Activated T-cell treated with anti-CD3 and anti-CD28 coated beads, Interleukin-2, amount 50 U/mL, for 72 hours (primary cell): Measurements from ENCODE around the gene PCAT7. TPM values are rescaled to one million over a fixed set of nuclear protein-coding genes. Genes with fewer than 3 reads are reported as not detected.
"Not testable (repeated sequence)": the region's sequence is repeated elsewhere in the genome, so short reads cannot be mapped to it uniquely, and the experiment has no call there.

ENCODE experiments used
- ATAC-seq, 2 donors: fragments of 150-1000 bp; cut with Tn5 transposase; replicated peaks in 1 of 2; 2 replicates each; pipeline ENCODE4 v1.10.0; 2021; ENCODE audit warnings: moderate library complexity in 2 of 2, mild to moderate bottlenecking in 1 of 2
- DNase-seq, 2 donors: peaks; one replicate each; pipeline ENCODE4 v3.0.0; 2021 to 2022; ENCODE audit warnings: mixed read lengths in 1 of 2
- H3K27ac Mint-ChIP-seq: one replicate; pipeline ENCODE4 v1.8.0; 2022; ENCODE audit warnings: mild to moderate bottlenecking, moderate library complexity, mixed read lengths
- H3K27me3 Mint-ChIP-seq: one replicate; pipeline ENCODE4 v1.8.0; 2022; ENCODE audit warnings: low read depth, mixed read lengths
- H3K36me3 Mint-ChIP-seq, 2 donors: one replicate each; pipeline ENCODE4 v1.8.0; 2022; ENCODE audit warnings: mixed read lengths in 2 of 2, mild to moderate bottlenecking in 1 of 2; ENCODE audit not compliant: insufficient read depth in 2 of 2
- H3K4me1 Mint-ChIP-seq: one replicate; pipeline ENCODE4 v1.8.0; 2022; ENCODE audit warnings: low read depth, mixed read lengths
- H3K4me3 Mint-ChIP-seq, 2 donors: one replicate each; pipeline ENCODE4 v1.8.0; 2022; ENCODE audit warnings: mild to moderate bottlenecking in 2 of 2, mixed read lengths in 2 of 2, moderate library complexity in 2 of 2
- H3K9me3 Mint-ChIP-seq, 2 donors: one replicate each; pipeline ENCODE4 v1.8.0; 2022; ENCODE audit warnings: mixed read lengths in 2 of 2
- total RNA-seq, 2 donors: library from RNA; stranded (reverse); gene quantifications; one replicate each; pipeline ENCODE4 v1.2.3, GENCODE V29; 2022

The PCAT7 gene
- not detected for total RNA-seq

DNA sequence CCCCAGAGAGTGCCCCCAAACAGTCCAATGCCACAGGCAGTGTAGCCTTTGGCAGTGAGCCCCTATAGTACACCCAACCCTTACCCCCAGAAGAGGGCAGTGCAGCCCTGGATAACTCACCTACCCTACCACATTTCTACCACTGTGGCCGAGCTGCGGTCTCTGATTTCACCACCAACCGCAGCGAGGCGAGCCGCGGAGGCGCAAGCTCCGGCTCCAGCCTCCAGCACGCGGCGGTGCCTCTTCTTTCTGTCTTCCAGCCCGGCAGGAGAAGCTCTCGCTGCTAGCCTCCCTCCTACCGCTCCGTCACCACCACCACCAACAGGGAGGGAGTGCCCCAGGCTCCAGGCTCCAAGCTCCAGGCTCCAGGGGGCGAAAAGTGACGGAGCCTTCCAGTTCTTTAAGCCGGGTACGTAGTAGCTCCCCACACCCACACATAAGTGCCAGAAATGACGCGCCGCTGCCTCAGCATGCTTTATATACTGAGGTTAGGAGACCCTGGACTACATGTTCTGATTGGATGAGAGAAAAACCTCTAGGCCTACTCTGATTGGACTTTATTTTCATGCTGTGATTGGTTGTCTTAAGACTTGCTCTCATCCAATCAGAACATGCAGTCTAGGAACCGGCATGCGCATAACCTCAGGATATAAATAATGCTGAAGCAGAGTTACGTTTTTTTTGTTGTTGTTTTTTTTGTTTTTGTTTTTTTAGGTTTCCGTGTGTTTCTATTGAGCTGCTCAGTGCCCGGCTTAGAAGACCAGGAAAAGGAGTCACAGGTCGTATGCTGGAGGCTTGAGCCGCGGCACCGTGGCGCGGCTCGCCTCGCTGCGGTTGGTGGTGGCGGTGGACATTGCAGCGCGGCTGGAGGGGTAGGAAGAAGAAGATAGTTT is at the start of gene PCAT7:
PCAT7 (plus strand) TSS at position 645 of the 893 bp plus-strand sequence.
- H3K27me3 Mint-ChIP-seq: no peaks in the 10 kb centered on the region
- peak; percentile 43 to 52 for DNase-seq
- no peaks in the 10 kb centered on the region for H3K36me3 Mint-ChIP-seq
- H3K4me1 Mint-ChIP-seq: no peaks in the 10 kb centered on the region
- no peak within 1 kb of the TSS for H3K4me3 Mint-ChIP-seq
- H3K27ac Mint-ChIP-seq: no peak within 1 kb of the TSS
- H3K9me3 Mint-ChIP-seq: no peaks in the 10 kb centered on the region
- ATAC-seq: peak; percentile 90 to 91

DNA sequence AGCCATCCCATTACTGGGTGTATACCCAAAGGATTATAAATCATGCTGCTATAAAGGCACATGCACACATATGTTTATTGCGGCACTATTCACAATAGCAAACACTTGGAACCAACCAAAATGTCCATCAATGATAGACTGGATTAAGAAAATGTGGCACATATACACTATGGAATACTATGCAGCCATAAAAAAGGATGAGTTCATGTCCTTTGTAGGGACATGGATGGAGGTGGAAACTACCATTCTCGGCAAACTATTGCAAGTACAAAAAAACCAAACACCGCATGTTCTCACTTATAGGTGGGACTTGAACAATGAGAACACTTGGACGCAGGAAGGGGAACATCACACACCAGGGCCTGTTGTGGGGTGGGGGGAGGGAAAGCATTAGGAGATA is 48.5 kb upstream of the PCAT7 start:
- H3K9me3 Mint-ChIP-seq, DNase-seq, ATAC-seq, H3K4me3 Mint-ChIP-seq, H3K27ac Mint-ChIP-seq, H3K4me1 Mint-ChIP-seq, H3K36me3 Mint-ChIP-seq: not testable (repeated sequence)
- H3K27me3 Mint-ChIP-seq: peaks cover 14% of the 10 kb centered on the region

DNA sequence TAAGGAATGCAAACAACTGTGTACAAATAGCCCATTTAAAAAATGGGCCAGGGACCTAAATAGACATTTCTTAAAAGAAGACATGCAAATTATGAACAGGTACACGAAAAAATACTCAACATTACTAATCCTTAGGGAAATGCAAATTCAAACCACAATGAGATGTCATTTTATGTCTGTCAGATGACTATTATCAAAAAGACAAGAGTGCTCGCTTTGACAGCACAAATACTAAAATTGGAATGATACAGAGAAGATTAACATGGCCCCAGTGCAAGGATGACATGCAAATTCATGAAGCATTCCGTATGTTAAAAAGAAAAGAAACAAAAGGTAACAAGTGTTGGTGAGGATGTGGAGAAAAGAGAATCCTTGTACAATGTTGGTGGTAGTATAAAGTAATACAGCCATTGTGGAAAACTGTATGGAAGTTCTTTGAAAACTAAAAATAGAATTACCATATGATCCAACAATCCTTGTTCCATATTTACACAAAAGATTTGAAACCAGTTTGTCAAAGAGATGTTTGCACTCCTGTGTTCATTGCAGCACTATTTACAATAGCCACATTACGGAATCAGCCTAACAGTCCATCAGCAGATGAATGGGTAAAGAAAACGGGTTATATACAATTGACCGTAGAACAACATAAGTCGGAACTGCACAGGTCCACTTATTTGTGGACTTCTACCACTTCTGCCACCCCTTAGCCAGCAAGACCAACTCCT is 47.2 kb upstream of the PCAT7 start:
- Mint-ChIP-seq H3K9me3 (no peaks in the 10 kb centered on the region), H3K27ac (no peak overlapping the region), H3K4me3 (no peak overlapping the region), H3K4me1 (no peaks in the 10 kb centered on the region), H3K36me3 (no peaks in the 10 kb centered on the region), H3K27me3 (peaks cover 22% of the 10 kb centered on the region)
- no peak for DNase-seq
- no peak for ATAC-seq

DNA sequence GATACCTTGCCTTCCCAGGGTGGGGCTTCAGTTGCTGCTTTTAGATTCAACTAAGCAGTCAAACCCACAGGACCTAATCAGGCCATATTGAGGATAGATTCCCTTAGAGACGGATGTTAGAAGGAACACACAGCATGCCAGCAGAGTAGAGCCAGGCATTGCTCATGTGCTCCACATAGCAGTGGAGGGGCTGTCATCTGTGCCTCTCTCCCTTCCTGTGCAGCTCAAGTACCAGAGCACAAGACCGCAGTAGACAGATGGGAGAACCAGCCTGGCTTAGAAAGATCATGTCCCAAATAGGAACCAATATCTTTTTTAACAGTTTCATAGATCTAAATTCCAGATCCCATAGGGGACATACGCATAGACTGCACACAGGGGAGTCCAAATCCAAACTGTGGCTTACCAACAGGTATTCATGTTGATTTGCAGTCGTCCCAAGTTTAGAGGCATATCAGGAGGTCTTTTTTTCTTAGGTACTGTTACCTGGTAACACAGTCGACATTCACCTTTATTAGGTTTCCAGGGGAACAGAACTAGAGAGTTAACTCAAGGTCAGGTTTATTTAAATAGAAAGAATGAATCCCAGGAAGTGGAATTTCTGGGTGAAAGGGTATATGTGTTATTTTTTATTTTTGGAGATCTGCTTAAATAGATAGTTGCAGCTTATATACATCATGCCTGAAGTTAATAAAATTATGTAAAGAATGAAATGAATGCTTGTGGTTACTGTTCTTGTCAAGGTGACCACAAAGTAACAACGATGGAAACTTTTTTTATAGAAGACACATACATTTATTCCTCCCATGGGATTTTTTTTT is 43.5 kb upstream of the PCAT7 start:
- DNase-seq: no peak
- Mint-ChIP-seq H3K36me3 (no peaks in the 10 kb centered on the region), H3K27ac (no peak overlapping the region), H3K9me3 (no peaks in the 10 kb centered on the region), H3K4me1 (no peaks in the 10 kb centered on the region), H3K27me3 (peaks cover 12% of the 10 kb centered on the region), H3K4me3 (no peak overlapping the region)
- ATAC-seq: no peak

DNA sequence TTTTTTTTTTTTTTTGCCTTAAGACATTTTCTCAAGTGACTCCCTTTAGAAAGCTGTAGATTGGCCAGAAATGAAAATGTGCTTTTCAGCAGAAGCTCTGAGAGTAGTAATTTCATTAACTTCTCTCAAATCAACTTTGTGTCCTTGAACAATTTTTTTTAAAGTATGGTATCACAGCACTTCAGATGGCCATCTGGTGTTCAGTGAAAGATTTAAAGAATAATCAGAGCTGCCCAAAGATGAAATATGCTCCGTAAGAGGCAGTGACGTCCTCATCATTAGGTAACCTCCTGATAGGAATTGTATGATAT is 43.0 kb upstream of the PCAT7 start:
- no peak for ATAC-seq
- Mint-ChIP-seq H3K4me3 (no peak overlapping the region), H3K27ac (no peak overlapping the region), H3K36me3 (no peaks in the 10 kb centered on the region), H3K27me3 (peaks cover 12% of the 10 kb centered on the region), H3K9me3 (no peaks in the 10 kb centered on the region), H3K4me1 (no peaks in the 10 kb centered on the region)
- no peak for DNase-seq

DNA sequence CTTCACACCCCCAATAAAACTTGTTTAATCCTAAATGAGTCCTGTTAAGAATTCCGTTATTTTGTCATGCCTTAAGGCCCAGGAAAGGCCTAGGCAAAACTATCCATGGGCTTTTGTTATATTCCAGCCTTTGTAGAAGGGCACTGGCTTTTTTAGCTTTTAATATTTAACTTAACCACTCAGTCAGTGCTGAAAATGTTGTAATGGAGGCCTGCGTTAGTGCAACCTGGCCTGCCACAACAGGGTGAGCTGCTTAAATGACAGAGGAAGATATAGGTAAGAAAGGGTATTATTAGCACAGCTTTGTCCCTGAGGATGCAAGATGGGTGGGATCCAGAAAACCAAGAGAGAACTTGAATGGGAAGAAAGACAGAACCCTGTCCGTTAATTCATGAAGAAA is 40.2 kb upstream of the PCAT7 start:
- Mint-ChIP-seq H3K27ac (no peak overlapping the region), H3K9me3 (no peaks in the 10 kb centered on the region), H3K4me3 (no peak overlapping the region), H3K4me1 (no peaks in the 10 kb centered on the region), H3K36me3 (no peaks in the 10 kb centered on the region), H3K27me3 (peaks cover 22% of the 10 kb centered on the region)
- ATAC-seq: no peak
- DNase-seq: no peak

DNA sequence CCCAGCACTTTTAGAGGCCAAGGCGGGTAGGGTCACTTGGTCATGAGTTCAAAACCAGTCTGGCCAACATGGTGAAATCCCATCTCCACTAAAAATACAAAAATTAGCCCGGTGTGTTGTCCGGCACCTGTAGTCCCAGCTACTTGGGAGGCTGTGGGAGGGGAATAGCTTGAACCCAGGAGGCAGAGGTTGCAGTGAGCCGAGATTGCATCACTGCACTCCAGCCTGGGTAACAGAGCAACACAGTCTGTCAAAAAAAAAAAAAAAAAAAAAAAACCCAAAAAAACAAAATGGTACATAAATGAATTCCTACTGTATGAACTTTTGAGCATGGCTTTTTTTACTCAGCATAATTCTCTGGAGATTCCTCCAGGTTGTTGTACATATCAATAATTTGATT is 37.6 kb upstream of the PCAT7 start:
- no peak overlapping the region for H3K27ac Mint-ChIP-seq
- no peaks in the 10 kb centered on the region for H3K9me3 Mint-ChIP-seq
- H3K36me3 Mint-ChIP-seq: peaks cover 0 to 3% of the 10 kb centered on the region in 2 donors
- ATAC-seq (no peak), DNase-seq (no peak)
- no peak overlapping the region for H3K4me3 Mint-ChIP-seq
- no peaks in the 10 kb centered on the region for H3K4me1 Mint-ChIP-seq
- H3K27me3 Mint-ChIP-seq: peaks cover 20% of the 10 kb centered on the region

DNA sequence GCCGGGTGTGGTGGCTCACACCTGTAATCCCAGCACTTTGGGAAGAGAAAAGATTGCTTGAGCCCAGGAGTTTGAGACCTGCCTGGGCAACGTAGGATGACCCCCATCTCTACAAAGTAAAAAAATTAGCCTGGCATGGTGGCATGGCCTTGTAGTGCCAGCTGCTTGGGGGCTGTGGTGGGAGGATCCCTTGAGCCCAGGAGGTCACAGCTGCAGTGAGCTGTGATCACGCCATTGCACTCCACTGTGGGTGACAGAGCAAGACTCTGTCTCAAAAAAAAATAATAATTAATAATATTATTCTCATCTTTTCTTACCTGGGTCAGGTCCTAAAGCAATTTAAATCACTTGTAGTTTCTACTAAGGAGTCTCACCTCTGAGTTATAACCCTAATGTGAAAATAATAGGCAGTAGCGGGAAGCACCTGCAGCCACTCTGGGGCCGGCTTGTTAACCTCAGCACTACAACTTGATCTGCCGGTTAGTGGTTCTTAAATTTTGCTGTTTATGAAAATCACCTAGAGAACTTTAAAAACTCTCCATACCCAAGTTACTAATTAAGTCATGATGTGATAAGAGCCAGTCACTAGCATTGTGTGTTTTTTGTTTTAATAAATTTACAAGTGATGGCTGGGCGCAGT is 29.4 kb upstream of the PCAT7 start:
- Mint-ChIP-seq H3K4me1 (no peaks in the 10 kb centered on the region), H3K27me3 (no peaks in the 10 kb centered on the region), H3K9me3 (no peaks in the 10 kb centered on the region), H3K36me3 (no peaks in the 10 kb centered on the region), H3K27ac (no peak overlapping the region), H3K4me3 (no peak overlapping the region)
- DNase-seq (no peak), ATAC-seq (no peak)

DNA sequence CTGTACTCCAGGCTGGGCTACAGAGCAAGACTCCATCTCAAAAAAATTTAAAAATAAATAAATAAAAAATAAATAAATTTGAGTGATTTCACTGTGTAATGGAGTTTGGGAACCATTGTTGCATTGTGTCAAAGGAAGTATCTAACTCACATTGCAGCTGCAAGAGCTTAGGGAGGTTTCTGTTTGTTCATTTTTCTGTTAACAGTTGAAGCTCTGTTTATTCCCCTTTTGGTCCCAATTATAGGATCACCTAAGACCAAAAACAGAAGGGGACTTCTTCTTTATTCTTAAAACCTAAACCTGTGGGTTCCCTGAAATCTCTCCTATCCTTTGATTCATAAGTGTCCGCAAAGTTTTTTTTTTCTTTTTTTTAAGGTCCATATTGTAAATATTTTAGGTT is 28.6 kb upstream of the PCAT7 start:
- no peak overlapping the region for H3K27ac Mint-ChIP-seq
- H3K27me3 Mint-ChIP-seq: no peaks in the 10 kb centered on the region
- no peak overlapping the region for H3K4me3 Mint-ChIP-seq
- DNase-seq (no peak), ATAC-seq (no peak)
- H3K9me3 Mint-ChIP-seq: no peaks in the 10 kb centered on the region
- H3K4me1 Mint-ChIP-seq: no peaks in the 10 kb centered on the region
- no peaks in the 10 kb centered on the region for H3K36me3 Mint-ChIP-seq

DNA sequence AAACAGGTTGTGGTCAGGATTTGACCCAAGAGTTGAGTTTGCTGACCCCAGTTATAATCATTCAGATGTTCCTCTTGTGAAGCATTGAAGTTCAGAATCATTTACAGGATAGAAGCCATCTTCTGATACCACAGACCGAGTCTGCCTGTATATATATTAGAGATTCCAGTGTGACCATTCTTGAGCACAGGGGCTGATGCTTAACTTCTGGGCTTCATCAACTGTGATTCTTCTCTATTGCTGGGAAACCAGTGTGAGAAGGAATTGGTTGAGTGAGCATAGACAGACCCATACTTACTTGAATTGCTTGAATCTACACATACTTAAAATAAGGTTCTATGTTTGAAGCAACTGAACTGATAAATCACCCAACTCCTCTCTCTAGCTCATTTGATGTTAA is 27.9 kb upstream of the PCAT7 start:
- no peak overlapping the region for H3K27ac Mint-ChIP-seq
- no peaks in the 10 kb centered on the region for H3K9me3 Mint-ChIP-seq
- H3K27me3 Mint-ChIP-seq: peaks cover 4% of the 10 kb centered on the region
- H3K36me3 Mint-ChIP-seq: no peaks in the 10 kb centered on the region
- no peak for DNase-seq
- ATAC-seq: no peak
- H3K4me1 Mint-ChIP-seq: no peaks in the 10 kb centered on the region
- H3K4me3 Mint-ChIP-seq: no peak overlapping the region

DNA sequence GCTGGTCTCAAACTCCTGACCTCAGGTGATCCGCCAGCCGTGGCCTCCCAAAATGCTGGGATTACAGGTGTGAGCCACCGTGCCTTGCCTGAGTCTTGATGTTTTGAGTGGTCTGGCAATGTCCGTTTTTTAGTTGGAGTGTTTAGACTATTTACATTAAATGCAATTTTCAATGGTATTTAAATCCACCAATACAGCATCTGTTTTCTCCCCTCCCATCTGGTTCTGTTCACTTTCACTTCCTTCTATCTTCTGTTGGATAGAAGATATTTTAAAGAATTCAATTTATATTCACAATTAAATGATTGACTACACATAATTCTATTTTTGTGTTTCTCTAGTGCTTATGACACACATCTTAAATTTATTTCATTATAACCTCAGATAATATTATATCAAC is 26.0 kb upstream of the PCAT7 start:
- Mint-ChIP-seq H3K4me1 (no peaks in the 10 kb centered on the region), H3K27me3 (peaks cover 6% of the 10 kb centered on the region), H3K9me3 (no peaks in the 10 kb centered on the region), H3K4me3 (no peak overlapping the region), H3K27ac (no peak overlapping the region), H3K36me3 (no peaks in the 10 kb centered on the region)
- DNase-seq: no peak
- ATAC-seq: no peak

DNA sequence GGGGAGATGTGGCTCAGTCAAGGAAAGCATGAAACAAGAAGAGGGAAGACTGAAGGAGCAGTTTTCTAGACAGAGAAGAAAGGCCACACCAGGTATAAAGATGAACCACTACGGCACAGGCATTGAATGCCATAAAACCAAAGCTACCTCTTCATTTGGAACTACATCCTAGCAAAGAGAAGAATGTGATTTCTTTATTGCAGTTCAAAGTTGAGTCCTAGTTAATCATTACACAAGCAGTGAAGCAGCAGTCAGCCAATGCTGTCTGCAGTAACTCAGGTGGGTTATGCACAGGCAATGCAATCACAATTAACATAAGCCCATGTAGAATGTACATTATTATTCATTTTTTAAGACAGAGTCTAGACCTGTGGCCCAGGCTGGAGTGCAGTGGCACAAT is 21.7 kb upstream of the PCAT7 start:
- DNase-seq: no peak
- H3K4me3 Mint-ChIP-seq: no peak overlapping the region
- ATAC-seq: no peak
- no peaks in the 10 kb centered on the region for H3K36me3 Mint-ChIP-seq
- no peaks in the 10 kb centered on the region for H3K4me1 Mint-ChIP-seq
- H3K9me3 Mint-ChIP-seq: no peaks in the 10 kb centered on the region
- no peak overlapping the region for H3K27ac Mint-ChIP-seq
- peaks cover 14% of the 10 kb centered on the region for H3K27me3 Mint-ChIP-seq

DNA sequence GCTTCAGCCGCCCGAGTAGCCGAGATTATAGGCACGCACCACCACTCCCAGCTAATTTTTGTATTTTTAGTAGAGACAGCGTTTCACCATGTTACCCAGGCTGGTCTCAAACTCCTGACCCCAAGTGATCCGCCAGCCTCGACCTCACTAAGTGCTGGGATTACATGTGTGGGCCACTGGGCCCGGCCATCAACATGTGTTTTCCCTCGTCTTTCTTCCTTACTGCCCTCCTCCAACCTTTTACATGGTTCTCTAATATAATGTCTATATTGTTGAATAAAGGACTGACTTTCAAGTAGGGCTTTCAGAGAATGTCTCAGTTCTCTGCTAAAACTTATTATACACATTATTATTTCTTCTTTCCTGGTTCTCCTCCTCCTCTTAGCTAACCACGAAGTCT is 21.3 kb upstream of the PCAT7 start:
- no peak overlapping the region for H3K4me3 Mint-ChIP-seq
- H3K4me1 Mint-ChIP-seq: no peaks in the 10 kb centered on the region
- H3K36me3 Mint-ChIP-seq: no peaks in the 10 kb centered on the region
- DNase-seq (no peak), ATAC-seq (no peak)
- H3K9me3 Mint-ChIP-seq: no peaks in the 10 kb centered on the region
- H3K27ac Mint-ChIP-seq: no peak overlapping the region
- H3K27me3 Mint-ChIP-seq: peaks cover 14% of the 10 kb centered on the region
